ENCODE results near the gene GNAT3.

GNAT3 gene

DNA sequence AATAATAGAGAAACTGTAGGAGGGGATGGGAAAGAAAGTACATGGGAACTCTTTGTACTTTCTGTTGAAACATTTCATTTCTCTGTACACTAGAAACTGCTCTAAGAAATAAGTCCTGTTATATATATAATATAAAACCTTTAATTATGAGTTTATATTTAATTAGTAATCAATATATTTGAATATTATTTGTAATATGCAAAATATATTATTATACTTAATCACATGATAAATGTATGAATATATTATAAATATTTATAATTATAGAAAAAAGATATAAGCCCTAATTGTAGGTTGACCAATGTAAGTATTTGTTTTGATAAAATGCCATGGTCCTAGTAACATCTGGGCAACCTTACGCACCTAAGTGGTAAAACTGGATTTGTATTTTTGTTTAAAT, 51.0 kb downstream of the GNAT3 start:
- no peak for DNase-seq

DNA sequence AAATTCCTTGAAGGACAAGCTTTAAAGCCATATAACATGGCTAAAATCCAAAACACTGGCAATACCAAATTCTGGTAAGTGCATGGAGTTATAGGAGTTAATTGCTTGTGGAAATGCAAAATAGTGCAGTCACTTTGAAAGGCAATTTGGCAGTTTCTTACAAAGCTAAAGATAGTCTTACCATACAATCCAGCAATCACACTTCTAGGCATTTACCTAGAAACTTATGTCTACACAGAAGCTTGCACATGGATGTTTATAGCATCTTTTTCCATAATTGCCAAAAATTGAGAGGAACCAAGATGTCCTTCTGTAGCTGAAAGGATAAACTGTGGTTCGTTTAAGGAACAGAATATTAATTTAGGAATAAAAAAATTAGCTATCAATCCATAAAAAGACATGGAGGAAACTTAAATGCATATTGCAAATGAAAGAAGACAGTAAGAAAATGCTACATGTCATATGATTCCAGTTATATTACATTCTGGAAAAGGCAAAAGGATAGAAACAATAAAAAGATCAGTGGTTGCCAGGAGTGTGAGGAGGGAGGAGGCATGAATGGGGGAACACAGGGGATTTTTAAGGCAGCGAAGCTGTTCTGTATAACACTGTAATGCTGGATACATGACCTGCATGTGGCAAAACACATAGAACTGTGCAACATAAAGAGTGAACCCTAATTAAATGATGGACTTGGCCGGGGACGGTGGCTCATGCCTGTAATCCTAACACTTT, 51.9 kb downstream of the GNAT3 start:
- peak; percentile 27 for DNase-seq

DNA sequence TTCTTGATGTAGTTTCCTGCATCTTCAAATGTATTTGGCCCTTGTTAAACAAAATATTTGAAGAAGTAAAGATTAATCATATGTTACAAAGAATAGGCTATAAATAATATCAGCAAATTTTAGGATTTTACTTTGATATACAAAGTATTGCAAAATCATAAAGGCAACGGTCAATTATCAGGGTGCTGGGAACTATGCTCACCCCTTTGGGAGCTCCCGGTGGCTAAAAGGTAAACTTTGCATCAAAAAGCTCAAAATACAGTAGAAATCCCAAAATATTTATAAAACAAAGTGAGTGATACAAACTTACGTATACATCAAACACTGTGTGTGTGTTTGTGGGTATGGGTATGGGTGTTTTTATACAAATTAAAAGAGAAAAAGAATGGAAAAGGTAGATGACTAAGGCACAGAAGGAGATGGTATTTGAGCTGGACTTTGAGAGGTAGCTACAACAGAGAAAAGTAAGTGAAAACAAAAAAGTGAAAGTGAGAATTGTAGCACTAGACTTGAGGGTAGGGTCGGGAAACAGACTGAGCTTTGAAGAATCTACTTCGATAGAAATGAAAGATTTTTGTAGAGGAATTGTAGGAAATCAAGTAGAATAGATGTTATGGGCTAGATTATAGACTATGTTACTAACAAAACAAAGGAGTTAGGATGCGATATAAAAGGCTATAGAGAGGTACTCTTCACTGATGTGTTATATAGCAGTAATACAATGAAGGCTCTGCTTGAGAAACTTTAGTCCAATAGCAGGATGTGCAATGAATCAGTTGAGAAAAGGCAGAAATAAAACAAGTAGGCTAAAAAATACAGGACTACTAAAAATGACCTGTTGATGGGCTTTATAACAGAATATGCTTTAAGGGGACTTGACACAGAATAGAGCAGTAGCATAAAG, 52.8 kb downstream of the GNAT3 start:
- DNase-seq, result no peak

DNA sequence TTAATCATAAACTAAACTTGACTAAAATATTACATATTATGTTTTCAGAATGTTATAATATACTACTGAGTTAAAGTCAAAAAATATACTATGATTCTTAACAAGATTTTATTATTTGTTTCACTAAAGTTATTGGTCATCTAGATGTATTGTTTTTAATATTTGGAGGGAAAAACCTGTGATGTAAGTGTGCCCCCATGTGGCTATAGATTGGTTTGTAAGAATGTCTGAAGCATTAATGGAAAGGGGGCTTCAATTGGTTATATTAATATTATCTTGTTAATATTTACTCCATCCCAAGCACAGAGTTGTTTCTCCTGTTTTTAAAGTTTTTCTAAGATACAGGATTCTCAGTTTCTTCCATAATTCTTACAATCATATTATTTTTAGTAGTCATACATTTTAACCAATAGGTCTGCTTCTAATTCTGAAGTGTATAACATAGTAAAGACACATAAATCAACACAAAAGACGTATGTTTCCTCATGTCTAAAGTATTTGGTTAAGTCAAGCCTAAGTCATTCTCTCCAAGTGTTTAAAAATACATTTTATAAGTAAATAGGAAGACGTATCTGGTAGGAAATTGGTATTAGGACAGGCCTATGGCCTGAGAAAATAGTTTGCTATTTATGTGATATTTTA, 58.0 kb downstream of the GNAT3 start:
- no peak for DNase-seq

DNA sequence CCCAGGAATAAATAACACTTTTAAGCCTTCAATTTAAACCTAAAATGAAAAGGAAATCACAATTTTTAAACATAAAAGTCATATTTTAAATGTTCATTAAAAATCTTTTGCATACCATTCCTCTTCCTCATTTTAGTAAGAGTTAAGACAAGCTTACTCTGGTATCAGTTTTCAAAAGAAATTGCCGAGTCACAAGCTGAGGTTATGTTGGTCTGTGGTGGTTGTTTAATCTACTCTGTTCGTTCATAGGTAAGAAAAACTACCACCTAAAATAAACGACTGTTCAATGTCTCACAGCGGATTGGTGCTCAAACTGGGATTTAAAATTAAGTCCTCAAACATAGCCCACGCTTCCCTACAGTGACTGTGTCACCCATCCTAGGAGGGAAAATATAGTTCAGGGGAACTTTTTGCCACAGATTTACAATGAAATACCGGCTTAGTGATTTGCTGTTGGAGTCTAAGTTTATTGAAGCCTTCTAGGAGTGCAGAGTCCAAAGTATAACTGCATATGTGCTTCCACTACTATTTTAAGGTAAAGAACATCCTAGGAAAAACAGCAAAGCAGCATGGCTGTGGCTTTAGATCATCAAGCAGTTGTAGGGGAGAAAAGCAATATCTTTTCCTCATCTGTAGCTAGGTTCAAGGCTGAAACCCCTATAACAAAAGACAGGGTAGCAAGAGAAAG, 61.1 kb downstream of the GNAT3 start:
- no peak for DNase-seq

DNA sequence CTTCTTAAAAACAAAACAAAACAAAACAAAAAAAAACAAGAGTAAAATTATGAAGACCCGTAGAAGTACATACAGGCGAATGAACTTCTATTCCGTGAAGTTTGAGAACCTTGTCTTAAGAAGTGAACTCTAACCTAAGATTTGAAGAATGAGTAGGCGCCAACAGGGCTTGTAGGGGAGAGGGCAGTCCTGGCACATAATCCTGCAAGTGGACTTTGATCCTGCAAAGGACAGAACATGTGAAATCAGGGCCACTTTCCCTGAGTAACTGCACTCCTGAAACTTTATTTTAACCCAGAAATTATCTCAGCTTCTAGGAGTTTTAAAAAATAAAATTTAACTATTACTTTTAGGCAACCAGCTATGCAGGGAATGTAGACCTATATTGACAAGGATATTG, 62.0 kb downstream of the GNAT3 start:
- DNase-seq, result no peak

DNA sequence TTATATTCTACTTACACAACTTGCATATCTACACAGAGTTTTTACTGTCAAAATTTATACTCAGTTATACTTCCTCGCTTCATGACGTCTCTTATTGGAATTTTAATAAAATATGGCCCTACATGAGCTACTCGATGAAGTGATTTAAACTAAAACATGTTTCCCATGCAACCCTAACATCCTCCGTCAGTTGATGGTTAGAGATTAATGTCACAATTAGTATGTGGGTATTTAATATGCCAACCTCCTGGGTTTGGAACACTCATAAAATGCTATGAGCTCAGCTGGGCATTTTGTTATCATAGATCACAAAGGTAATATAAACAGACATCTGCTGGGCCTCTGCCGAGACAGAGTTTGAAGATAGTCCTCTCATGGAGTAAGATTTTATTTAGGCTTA, 66.5 kb downstream of the GNAT3 start:
- DNase-seq, result no peak

DNA sequence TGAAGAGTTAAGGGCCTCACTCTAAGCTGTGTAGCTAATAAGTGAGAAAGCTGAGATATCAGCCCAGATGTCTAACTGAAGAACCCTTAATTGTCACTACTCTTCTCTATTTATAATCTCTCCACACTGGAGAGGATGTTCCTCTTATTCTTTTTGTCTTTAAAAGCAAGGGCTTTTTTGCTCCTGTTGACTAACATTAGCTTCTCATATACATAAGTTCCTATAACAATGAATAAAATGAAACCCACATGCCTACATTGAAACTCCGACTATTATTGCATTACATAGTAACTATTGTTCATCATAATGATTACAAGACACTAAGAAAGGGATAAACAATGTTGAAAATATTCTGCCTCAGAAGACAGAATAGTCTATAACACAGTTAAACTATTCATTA, 67.1 kb downstream of the GNAT3 start:
- DNase-seq, result no peak

DNA sequence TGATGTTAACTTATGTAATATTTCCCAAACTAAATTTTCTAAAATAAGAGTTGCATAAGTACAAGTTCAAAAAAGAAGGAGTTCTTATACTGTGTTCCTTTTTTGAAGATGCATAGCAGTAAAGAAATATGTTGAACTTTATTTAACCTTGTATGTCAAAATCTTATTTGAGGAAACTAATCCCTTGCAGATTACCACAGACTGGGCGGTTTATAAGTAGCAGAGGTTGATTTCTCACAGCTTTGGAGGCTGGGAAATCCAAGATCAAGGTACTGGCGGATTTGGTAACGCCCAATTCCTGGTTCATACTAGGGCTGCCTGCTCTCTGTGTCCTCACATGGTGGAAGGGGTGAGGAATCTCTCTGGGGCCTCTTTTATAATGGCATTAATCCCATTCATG, 68.5 kb downstream of the GNAT3 start:
- no peak for DNase-seq

DNA sequence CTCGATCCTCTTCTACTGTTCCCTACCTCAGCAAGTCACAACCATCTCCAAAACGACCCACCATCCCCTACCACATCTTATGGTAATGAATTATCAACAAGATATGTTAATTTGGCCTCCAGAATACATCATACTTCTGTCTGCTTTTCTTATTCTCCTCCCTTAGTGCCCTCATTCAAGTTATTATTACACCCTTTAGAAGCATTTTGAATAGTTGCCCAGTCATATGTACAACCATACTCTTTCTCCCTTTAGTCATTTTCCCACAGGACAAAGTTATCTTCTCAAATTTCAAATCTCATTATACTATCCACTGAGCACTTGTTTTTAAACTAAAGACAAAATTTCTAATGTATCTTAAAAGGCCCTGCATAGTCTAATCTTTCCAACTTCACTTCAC, 71.0 kb downstream of the GNAT3 start:
- DNase-seq, result no peak

DNA sequence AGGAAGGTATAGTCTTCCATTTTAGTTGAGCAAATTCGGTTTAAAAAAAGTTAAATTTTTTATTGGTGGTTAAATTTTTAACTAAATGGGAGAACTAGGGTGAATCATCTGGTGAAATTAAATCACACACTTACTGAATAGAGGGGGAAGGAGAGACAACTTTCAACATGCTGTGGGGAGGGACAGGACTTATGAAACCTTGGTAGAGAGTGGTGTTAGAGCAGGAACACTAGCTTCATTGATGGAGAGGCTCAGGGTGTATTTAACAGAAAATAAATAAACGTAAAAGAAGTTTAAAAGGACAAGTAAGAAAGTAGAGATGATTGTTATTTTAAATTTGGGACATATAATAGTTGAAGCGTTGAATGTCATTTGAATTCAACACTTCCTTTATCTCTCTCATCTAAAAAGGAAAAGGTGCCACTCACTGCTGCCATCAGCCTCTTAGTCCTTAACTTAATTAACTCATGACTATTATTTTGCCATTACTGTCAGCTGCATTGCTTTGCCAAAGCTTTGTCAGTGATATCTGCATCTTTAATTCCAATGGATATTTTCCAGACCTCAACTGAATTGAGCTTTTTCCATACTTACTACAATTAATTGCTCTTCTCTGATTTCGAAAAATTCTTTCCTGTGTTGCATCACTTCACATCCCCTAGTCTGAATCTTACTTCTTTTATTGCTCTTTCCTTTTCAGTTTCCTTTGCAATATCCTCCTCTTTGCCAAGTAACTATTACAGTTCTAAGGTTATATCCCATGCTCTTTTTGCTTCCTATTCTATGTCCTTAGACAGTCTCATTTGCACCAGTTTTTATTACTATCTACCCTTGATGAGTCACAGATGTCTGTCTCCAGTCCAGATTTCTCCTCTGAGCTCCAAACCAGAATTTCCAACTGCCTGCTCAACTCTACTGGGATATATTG, 71.7 kb downstream of the GNAT3 start:
- peak; percentile 46 for DNase-seq

DNA sequence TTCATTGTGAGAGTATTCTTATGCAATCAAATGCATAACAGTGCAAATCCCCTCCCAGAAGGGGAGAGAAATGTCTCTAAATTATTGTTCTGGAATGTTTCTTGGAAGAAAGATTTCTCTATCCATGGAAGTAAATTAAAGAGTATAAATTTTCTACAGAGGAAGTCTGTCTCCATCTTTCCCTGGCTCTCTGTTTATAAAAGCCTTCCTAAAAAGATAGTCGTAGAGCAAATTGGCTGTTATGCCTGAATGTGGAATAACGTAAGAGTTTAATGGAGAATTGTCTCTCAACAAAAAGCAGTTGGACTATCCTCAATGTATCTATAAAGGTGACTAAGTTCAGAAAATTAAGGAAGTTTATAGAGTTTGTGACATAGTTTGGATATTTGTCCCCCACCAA, 76.3 kb downstream of the GNAT3 start:
- DNase-seq, result no peak

DNA sequence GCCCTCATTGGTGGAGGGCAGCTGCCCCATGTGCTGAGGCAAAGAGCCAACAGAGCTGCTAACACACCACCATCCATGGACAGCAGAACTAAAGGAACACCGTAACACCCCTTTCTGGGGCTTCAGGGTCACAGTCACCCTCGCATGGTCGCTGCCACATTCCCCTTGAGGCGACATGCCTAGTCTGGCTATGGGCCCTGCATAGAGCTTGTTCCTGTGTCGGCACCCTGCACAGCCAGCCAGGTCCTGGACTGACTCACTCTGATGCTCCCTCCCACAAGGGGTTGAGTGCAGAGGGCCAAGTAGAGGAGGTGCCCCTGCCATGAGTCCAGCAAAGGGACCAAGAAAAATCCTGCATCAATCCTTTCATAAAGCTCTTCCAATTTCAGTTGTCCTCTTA, 77.8 kb downstream of the GNAT3 start:
- DNase-seq, result no peak

DNA sequence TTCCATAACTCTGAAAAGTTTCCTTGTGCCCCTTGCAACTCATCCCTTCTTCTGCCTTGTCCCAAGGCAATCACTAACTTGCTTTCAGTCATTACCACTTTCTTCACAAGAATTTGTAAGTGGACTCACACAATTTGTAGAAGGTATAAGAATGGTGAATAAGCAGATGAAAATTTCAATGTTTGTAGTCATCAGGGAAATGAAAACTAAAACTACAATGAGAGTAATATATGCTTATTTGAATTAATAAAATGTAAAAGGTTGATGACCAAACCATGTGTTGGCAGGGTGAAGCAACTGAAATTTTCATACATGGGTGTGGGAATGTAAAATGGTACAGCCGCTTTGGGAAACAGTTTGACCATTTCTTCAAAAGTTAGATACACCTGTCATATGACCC, 79.7 kb downstream of the GNAT3 start:
- DNase-seq, result no peak

DNA sequence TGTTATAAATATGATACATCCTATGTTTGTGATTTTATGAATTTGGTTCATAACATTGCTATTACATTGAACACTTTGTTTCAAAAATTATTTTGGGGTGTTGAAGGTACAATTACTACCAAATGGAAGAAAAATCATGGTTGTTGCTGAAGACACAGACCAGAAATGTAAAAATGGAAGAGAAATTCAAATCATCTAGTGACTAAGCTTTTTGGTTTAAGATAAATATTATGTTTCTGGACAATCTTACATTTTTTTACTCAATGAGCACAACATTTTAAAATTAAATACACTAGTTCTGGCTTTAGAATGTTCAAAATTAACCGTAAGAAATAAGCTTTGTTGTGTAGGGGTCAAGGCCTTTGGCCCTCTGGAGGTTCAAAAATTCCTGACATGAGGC, 82.7 kb downstream of the GNAT3 start:
- DNase-seq, result no peak

DNA sequence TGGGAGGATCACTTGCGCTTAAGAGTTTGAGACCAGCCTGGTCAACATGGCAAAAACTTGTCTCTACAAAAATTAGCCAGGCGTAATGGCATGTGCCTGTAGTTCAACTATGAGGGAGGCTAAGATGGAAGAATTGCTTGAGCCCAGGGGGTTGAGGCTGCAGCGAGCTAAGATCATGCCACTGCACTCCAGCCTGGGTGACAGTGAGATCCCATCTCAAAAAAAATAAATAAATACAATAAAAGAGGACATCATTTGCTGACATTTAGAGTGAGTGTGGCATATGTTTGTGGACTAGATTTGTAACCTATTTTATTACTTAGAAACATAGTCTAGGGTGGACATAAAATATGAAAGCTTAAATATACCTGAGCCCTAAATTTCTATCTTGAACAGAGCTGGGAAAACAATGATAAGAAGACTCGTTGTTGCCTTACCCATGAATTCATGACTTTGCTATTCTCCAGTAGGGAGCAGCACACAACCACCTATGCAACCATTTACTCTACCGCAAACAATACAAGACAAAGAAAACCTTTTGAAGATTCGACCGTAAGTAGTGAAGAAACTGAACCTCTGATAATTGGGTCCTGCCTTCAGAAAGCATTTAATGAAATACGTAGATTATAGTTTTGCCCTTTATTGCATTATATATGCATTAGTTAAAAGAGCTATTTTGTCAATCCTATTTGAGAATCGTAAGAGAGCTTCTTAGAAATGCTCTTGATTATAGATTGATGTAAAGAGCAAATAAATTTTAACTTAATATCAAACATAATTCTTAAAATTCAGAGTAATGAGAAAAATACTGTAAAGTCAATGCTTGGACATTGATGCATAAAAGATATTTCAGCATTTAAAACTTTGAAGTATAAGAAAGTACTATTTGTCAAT, 83.5 kb downstream of the GNAT3 start:
- DNase-seq, result no peak

DNA sequence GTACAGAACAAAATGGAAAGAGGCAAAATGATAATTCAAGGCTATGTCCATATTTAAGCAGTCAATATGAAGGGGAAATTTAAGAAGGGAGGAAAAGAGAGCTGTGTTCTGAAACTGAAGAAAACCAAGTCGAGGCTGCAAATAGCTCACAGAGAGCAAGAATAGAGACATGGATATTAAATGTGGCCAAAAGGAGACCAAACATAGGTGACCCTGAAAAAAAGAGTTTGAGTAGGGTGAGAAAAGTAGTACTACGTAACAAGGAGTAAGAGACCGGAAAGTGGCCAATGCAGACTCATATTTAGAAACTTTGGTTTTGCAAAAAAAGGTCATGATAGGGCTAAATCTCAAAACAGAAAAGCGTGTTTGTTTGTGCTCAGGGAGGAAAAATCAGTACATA, 84.6 kb downstream of the GNAT3 start:
- DNase-seq, result no peak

DNA sequence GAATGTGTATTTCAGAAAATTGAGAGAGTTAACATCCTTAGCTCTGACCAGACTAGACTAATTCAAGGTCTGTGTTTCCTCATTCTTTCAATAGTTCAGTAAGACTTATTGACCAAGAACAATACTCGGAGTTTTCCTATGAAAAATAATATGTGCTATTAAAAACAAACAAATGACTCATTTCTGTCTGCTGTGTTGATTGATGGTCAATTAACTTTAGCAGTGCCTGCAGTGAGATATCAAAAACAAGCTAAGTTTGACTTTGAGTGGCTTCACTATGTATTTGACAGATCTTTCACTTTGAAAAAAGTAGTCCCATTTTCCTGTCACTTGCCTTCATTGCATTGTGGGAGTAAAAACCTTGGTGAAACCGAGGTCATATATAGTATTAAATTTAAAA, 91.0 kb downstream of the GNAT3 start:
- no peak for DNase-seq

DNA sequence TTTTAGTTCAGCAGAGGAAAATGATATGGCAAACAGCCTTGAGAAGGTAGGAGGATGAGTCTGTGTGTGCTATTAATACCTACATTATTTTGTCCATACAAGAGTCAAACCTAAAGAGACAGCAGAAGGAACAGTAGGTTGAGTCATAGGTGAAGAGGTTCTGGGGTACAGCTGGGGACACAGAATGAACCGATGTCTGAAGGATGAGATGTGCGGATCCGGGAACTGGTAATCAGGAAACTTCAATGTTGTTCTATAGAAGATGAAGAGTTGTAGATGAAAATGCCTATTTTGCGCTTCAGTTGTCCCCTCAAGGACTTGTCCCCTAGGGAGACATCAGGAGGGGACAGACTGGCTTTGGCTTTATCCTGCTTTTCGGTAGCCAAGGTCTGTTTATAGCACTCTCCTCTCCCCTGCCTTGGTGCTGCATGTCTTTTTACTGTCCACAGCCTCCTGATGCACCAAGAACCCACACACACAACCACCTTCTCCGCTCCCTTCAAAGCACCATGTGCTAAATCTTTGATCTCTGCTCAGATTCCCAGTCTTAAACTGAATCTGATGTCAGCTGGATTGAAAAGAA, 94.6 kb downstream of the GNAT3 start:
- no peak for DNase-seq

DNA sequence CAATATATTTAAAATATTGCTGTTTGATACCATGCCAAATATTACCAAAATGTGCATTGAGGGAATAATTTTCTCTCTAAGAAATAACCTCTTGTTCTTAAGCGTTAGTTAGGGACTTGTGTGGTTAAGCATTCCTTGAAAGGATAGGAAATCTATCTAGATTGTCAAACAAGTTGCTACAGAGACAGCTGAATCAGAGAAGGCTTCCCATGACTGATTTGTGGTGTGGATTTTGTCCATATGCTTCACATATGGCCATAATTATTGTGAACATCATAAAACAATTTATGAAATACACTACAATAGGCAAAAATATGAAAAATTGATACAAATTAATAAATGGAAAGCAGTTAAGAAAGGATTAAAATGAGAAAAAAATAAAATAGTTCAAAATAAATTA, 96.3 kb downstream of the GNAT3 start:
- no peak for DNase-seq

DNA sequence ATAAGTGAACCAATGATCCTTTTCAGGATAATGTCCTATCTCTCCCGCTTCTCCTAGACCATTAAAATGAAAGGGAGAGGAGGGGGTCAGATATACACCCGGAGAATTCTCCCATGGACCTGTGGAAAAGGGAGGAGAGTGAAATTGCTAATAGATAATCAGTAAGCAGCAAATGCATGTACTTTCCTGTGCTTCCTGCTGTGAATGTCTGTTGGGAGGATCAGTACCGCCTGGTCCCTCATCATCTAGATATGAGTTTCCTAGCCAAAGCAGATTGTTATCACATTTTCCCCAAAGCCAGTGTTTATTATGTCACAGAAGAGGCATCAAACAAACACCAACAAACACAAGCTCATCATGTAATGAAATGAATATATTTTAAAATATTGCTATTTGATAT, 96.8 kb downstream of the GNAT3 start:
- no peak for DNase-seq
